ENCODE measurements around the gene WDR27. TPM values are rescaled to one million over a fixed set of nuclear protein-coding genes. Genes with fewer than 3 reads are reported as not detected.

Gene WDR27
- total RNA-seq, 1 donor from 2014 or later = 128 TPM

DNA sequence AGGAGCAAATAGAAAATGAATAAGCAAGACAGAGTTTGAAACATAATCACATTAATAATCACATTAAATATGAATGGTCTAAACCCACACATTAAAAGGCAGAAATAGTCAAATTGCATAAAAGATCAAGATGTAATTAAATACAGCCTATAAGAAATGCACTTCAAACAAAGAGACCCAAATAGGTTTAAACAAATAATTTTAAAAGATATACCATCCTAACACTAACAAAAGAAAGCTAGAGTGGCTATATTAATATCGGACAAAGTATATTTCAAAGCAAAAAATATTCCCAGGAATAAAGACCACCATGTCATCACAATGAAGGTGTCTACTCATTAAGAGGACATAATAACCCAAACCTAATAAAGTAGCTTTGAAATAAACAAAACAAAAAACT lies 140.2 kb downstream of the WDR27 start:
- Mint-ChIP-seq H3K27me3 (ENCODE audit: low read depth) (no peaks in the 10 kb centered on the region), H3K9me3 (peaks cover 18% of the 10 kb centered on the region), H3K4me1 (no peaks in the 10 kb centered on the region), H3K27ac (no peak overlapping the region), H3K36me3 (peaks cover 26% of the 10 kb centered on the region), H3K4me3 (no peak overlapping the region)
- TF ChIP-seq, protein P1, sequence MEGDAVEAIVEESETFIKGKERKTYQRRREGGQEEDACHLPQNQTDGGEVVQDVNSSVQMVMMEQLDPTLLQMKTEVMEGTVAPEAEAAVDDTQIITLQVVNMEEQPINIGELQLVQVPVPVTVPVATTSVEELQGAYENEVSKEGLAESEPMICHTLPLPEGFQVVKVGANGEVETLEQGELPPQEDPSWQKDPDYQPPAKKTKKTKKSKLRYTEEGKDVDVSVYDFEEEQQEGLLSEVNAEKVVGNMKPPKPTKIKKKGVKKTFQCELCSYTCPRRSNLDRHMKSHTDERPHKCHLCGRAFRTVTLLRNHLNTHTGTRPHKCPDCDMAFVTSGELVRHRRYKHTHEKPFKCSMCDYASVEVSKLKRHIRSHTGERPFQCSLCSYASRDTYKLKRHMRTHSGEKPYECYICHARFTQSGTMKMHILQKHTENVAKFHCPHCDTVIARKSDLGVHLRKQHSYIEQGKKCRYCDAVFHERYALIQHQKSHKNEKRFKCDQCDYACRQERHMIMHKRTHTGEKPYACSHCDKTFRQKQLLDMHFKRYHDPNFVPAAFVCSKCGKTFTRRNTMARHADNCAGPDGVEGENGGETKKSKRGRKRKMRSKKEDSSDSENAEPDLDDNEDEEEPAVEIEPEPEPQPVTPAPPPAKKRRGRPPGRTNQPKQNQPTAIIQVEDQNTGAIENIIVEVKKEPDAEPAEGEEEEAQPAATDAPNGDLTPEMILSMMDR (IDR thresholded peaks at IDR 0.05; ENCODE audit: unreplicated experiment) = no peak
- DNase-seq (ENCODE audit: low spot score in 2 of 2, unreplicated experiment in 2 of 2) = no peak

DNA sequence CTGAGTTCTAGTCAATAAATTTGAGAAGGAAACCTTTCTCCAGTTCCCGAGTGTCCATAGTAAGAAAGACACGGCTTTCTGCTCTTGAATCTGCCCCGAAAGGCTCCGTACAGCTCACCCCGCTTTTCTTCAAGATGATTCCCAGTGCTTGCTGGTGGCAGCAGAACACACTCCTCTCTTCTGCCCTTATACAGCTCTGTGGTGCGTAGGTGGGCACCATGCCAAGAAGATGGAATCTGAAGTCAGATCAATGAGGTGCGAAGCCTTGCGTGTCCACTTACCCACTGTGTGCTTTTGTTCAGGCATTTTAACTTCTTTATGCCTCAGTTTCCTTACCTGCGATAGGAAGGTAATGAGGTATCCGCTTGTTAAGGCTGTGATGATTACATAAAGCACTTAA lies 142.2 kb downstream of the WDR27 start:
- TF ChIP-seq, protein P1 (IDR thresholded peaks at IDR 0.05; ENCODE audit: unreplicated experiment) = no peak
- Mint-ChIP-seq H3K27ac (no peak overlapping the region), H3K36me3 (peaks cover 26% of the 10 kb centered on the region), H3K4me3 (no peak overlapping the region), H3K27me3 (ENCODE audit: low read depth) (no peaks in the 10 kb centered on the region), H3K9me3 (peaks cover 18% of the 10 kb centered on the region), H3K4me1 (no peaks in the 10 kb centered on the region)
- DNase-seq (ENCODE audit: low spot score in 2 of 2, unreplicated experiment in 2 of 2) = no peak

- TF ChIP-seq, protein P1 (IDR thresholded peaks at IDR 0.05; ENCODE audit: unreplicated experiment) = no peak
- peaks cover 26% of the 10 kb centered on the region for H3K36me3 Mint-ChIP-seq
These were observed 142.9 kb downstream of the WDR27 start for GRCh38 chr6:169558774-169559441.

DNA sequence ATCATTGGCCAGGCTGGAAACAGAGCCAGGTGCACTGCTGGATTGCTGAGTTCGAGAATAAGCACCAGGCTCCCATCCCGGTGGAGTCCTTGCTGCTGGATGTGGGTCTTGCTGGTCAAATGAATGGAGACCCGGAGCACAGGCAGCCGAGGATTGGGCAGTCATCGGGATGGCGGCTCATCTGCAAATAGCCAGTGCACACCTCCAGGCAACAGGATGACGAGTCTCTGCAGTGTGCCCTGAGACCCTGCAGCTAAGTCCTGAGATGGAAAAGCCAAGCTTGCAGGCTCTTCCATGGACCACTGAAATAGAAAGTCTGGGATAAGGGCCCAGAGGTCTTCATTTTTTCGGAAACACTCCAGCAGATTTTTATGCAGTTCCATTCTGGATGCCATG lies 143.5 kb downstream of the WDR27 start:
- Mint-ChIP-seq H3K27ac (no peak overlapping the region), H3K4me1 (no peaks in the 10 kb centered on the region), H3K27me3 (ENCODE audit: low read depth) (no peaks in the 10 kb centered on the region), H3K36me3 (peaks cover 23% of the 10 kb centered on the region), H3K4me3 (no peak overlapping the region), H3K9me3 (peaks cover 18% of the 10 kb centered on the region)
- DNase-seq (ENCODE audit: low spot score in 2 of 2, unreplicated experiment in 2 of 2) = no peak
- TF ChIP-seq, protein P1 (IDR thresholded peaks at IDR 0.05; ENCODE audit: unreplicated experiment) = no peak

More at GRCh38 chr6:169558774-169559441, 142.9 kb downstream of the WDR27 start:
- Mint-ChIP-seq H3K4me3 (no peak overlapping the region), H3K9me3 (peaks cover 18% of the 10 kb centered on the region), H3K27ac (no peak overlapping the region), H3K4me1 (no peaks in the 10 kb centered on the region), H3K27me3 (ENCODE audit: low read depth) (no peaks in the 10 kb centered on the region)
- DNase-seq (ENCODE audit: low spot score in 2 of 2, unreplicated experiment in 2 of 2) = no peak

GRCh38 chr6:169557887-169558286 lies 143.9 kb downstream of the WDR27 start:
- H3K4me1 Mint-ChIP-seq = no peaks in the 10 kb centered on the region
- H3K4me3 Mint-ChIP-seq = no peak overlapping the region
- H3K9me3 Mint-ChIP-seq = peaks cover 18% of the 10 kb centered on the region
- peaks cover 23% of the 10 kb centered on the region for H3K36me3 Mint-ChIP-seq
- no peak overlapping the region for H3K27ac Mint-ChIP-seq
- no peak for DNase-seq (ENCODE audit: low spot score in 2 of 2, unreplicated experiment in 2 of 2)
- TF ChIP-seq, protein P1 (IDR thresholded peaks at IDR 0.05; ENCODE audit: unreplicated experiment) = no peak
- no peaks in the 10 kb centered on the region for H3K27me3 Mint-ChIP-seq (ENCODE audit: low read depth)

Data from mesothelial cell of epicardium (in vitro differentiated cells).